HepG2 (cell line): ENCODE measurements around the gene HSDL1. TPM values are rescaled to one million over a fixed set of nuclear protein-coding genes. Genes with fewer than 3 reads are reported as not detected.

Source experiments
- CAMTA2 ChIP-seq: sonication (generic); formaldehyde crosslinking; IDR thresholded peaks from 2 replicates; pipeline ENCODE4 v1.4.0; 2020; ENCODE audit warnings: mild to moderate bottlenecking, missing genetic modification reagents, borderline replicate concordance
- FIP1L1 ChIP-seq: fragments of 200-400 bp; formaldehyde crosslinking; IDR thresholded peaks from 2 replicates; pipeline ENCODE4 v1.6.1; 2018; ENCODE audit warnings: low read depth, mild to moderate bottlenecking, low read length, moderate library complexity, borderline replicate concordance; ENCODE audit not compliant: insufficient read depth
- FOXA1 ChIP-seq, 2 experiments: fragments of 450-650 bp in 1 of 2; sonication (generic) in 1 of 2; formaldehyde crosslinking in 1 of 2; IDR thresholded peaks; 2 replicates each; pipeline versions ENCODE4 v1.4.0 to v1.6.1; 2016 to 2020; ENCODE audit warnings: missing genetic modification reagents in 1 of 2
- HES4 ChIP-seq: sonication (generic); formaldehyde crosslinking; IDR thresholded peaks from 2 replicates; pipeline ENCODE4 v1.9.0; 2021; ENCODE audit warnings: mild to moderate bottlenecking, missing genetic modification reagents, borderline replicate concordance
- MATR3 ChIP-seq: sonication (generic); formaldehyde crosslinking; IDR thresholded peaks from 2 replicates; pipeline ENCODE4 v1.4.0; 2020; ENCODE audit warnings: missing genetic modification reagents
- MIER3 ChIP-seq: IDR thresholded peaks from 2 replicates; pipeline ENCODE4 v1.6.1; 2016; ENCODE audit warnings: missing compliant biosample characterization, borderline replicate concordance
- MXI1 ChIP-seq: IDR thresholded peaks from 3 replicates; pipeline ENCODE4 v1.6.1; 2012; ENCODE audit warnings: low read depth, low read length, inconsistent platforms, borderline replicate concordance
- NR2F2 ChIP-seq: IDR thresholded peaks from 2 replicates; pipeline ENCODE4 v1.6.1; 2012; ENCODE audit warnings: low read depth, inconsistent platforms, borderline replicate concordance
- NR2F6 ChIP-seq, 2 experiments: IDR thresholded peaks; 2 replicates each; pipeline ENCODE4 v1.6.1; 2016; ENCODE audit warnings: antibody characterized with exemption in 1 of 2, mild to moderate bottlenecking in 1 of 2
- PAX8 ChIP-seq: sonication (generic); formaldehyde crosslinking; IDR thresholded peaks from 2 replicates; pipeline ENCODE4 v1.8.0; 2022; ENCODE audit warnings: mild to moderate bottlenecking, missing genetic modification reagents, borderline replicate concordance
- POGZ ChIP-seq: sonication (generic); formaldehyde crosslinking; IDR thresholded peaks from 2 replicates; pipeline ENCODE4 v1.4.0; 2020; ENCODE audit warnings: mild to moderate bottlenecking, missing genetic modification reagents
- RARA ChIP-seq: IDR thresholded peaks from 2 replicates; pipeline ENCODE4 v1.6.1; 2016; ENCODE audit warnings: missing genetic modification reagents, missing compliant biosample characterization
- RXRB ChIP-seq: IDR thresholded peaks from 2 replicates; pipeline ENCODE4 v1.6.1; 2016; ENCODE audit warnings: borderline replicate concordance, missing genetic modification reagents, missing compliant biosample characterization
- SALL1 ChIP-seq: sonication (generic); formaldehyde crosslinking; IDR thresholded peaks from 2 replicates; pipeline ENCODE4 v1.8.0; 2022; ENCODE audit warnings: mild to moderate bottlenecking, missing genetic modification reagents
- SRSF4 ChIP-seq: fragments of 200-400 bp; formaldehyde crosslinking; IDR thresholded peaks from one replicate; pipeline ENCODE4 v1.6.1; 2018; ENCODE audit warnings: mild to moderate bottlenecking, low read depth, low read length, moderate library complexity; ENCODE audit not compliant: poor library complexity, severe bottlenecking
- TARDBP ChIP-seq: sonication (generic); formaldehyde crosslinking; IDR thresholded peaks from 2 replicates; pipeline ENCODE4 v1.8.0; 2022; ENCODE audit warnings: mild to moderate bottlenecking, missing genetic modification reagents
- TCF12 ChIP-seq, 2 experiments: fragments of 450-650 bp in 1 of 2; sonication (generic) in 1 of 2; formaldehyde crosslinking in 1 of 2; IDR thresholded peaks; 2 replicates each; pipeline versions ENCODE4 v1.6.1 to v1.8.0; 2017 to 2022; ENCODE audit warnings: antibody characterized with exemption in 1 of 2, mild to moderate bottlenecking in 1 of 2, missing genetic modification reagents in 1 of 2, moderate library complexity in 1 of 2
- ZNF709 ChIP-seq: sonication (generic); formaldehyde crosslinking; IDR thresholded peaks from 2 replicates; pipeline ENCODE4 v1.5.0; 2020; ENCODE audit warnings: mild to moderate bottlenecking, missing genetic modification reagents
- ZNF879 ChIP-seq: sonication (generic); formaldehyde crosslinking; IDR thresholded peaks from 2 replicates; pipeline ENCODE4 v1.8.1; 2023; ENCODE audit warnings: missing genetic modification reagents
- ZSCAN31 ChIP-seq: sonication (generic); formaldehyde crosslinking; IDR thresholded peaks from 2 replicates; pipeline ENCODE4 v1.5.0; 2020; ENCODE audit warnings: low read depth, mild to moderate bottlenecking, missing genetic modification reagents
- polyA plus RNA-seq, 8 experiments: library from polyadenylated mRNA; depleted of rRNA in 3 of 8; stranded (reverse) in 7 of 8; unstranded in 1 of 8; fragments of >200 nt; fragmentation: Illumina TruSeq in 4 of 8; extraction: Trizol in 4 of 8; gene quantifications; 2 replicates each; pipeline versions ENCODE4 v1.2.1 to v1.2.3, GENCODE V29; 2011 to 2016; ENCODE audit warnings: low read depth in 4 of 8, missing spikeins in 1 of 8, mixed read lengths in 1 of 8; ENCODE audit not compliant: insufficient read depth in 1 of 8
- total RNA-seq, 5 experiments: library from RNA; depleted of rRNA; stranded (reverse); fragments of >200 nt; fragmentation: Illumina TruSeq; extraction: Trizol; gene quantifications; 2 replicates each; pipeline ENCODE4 v1.2.3, GENCODE V29; 2016; ENCODE audit warnings: low read depth in 1 of 5
- TF ChIP-seq, protein P1 (sequence below): sonication (generic); formaldehyde crosslinking; IDR thresholded peaks from 2 replicates; pipeline ENCODE4 v1.5.1; 2020; ENCODE audit warnings: mild to moderate bottlenecking, missing genetic modification reagents, moderate library complexity
- TF ChIP-seq, protein P2 (sequence below): sonication (generic); formaldehyde crosslinking; IDR thresholded peaks from 2 replicates; pipeline ENCODE4 v1.4.0; 2020; ENCODE audit warnings: missing genetic modification reagents
- TF ChIP-seq, protein P3 (sequence below): sonication (generic); formaldehyde crosslinking; IDR thresholded peaks from 2 replicates; pipeline ENCODE4 v1.8.0; 2022; ENCODE audit warnings: mild to moderate bottlenecking, missing genetic modification reagents, borderline replicate concordance
- TF ChIP-seq, protein P4 (sequence below): sonication (generic); formaldehyde crosslinking; conservative IDR thresholded peaks from 2 replicates; pipeline ENCODE4 v1.4.0; 2020; ENCODE audit warnings: missing genetic modification reagents

HSDL1 gene
- total and polyA plus RNA-seq, 2 of the 13 experiments (the other 11 are each of a cell fraction or from before 2014, with no cell fraction given) = 49.2 to 49.7 TPM

DNA sequence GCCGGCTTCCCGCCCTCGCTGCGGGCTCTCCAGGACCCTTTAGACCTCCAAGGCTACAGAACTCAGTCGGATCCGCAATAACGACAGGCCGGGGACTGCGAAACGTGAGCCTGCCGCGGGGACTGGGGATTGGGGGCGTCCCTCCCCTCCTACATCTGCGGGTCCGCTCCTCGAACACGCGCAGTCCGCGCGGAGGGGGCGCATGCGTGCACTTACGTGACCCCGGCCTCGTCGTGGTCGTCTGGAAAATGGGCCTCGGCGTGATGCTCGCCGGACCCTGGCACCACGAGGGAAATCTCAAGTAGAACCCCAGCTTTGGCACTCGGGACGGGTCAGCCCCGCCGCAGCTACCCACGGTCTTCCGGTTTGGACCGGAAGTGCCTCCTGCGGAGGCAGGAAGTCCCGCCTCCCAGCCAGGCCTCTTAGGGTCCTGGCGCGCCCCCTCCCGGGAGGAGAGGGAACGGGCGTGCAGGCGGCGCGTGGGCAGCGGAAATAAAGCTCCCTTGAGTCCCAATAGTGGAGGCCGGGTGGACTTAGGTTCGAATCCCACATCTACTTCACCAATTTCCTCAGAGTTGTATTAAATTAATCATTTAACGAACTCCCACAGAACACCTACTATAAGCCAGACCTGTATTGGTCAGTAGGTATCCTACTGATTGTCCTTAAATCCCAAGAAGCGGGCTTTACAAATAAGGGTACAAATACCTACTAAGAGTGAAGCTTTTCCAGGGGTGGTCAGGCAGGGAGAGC is 41.9 kb upstream of the HSDL1 start, which contains the start of gene TAF1C (continued):
- TF ChIP-seq, protein P1, sequence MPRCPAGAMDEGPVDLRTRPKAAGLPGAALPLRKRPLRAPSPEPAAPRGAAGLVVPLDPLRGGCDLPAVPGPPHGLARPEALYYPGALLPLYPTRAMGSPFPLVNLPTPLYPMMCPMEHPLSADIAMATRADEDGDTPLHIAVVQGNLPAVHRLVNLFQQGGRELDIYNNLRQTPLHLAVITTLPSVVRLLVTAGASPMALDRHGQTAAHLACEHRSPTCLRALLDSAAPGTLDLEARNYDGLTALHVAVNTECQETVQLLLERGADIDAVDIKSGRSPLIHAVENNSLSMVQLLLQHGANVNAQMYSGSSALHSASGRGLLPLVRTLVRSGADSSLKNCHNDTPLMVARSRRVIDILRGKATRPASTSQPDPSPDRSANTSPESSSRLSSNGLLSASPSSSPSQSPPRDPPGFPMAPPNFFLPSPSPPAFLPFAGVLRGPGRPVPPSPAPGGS = peak; percentile 75
- TF ChIP-seq ZSCAN31 (CRISPR knock-in tag) (peak; percentile 17), TARDBP (CRISPR knock-in tag) (peak; percentile 85), HES4 (peak; percentile 50; the same call in 1 of the 2 replicates), MIER3 (CRISPR knock-in tag) (peak; percentile 83; the same call in 1 of the 2 replicates), SRSF4 (no peak), MATR3 (no peak), ZNF709 (peak; percentile 88), POGZ (CRISPR knock-in tag) (peak; percentile 96), RXRB (CRISPR knock-in tag) (peak; percentile 58), NR2F6 (IDR thresholded peaks at IDR 0.05) (peak; percentile 27; the same call in 1 of the 2 replicates), NR2F6 (CRISPR knock-in tag; IDR thresholded peaks at IDR 0.05) (0 out of 2 replicates have a peak, but pooled peaks have one; percentile 48), FOXA1 (IDR thresholded peaks at IDR 0.05) (no peak), FOXA1 (CRISPR knock-in tag; IDR thresholded peaks at IDR 0.05) (peak; percentile 21; the same call in 1 of the 2 replicates), PAX8 (CRISPR knock-in tag) (no peak), ZNF879 (CRISPR knock-in tag) (peak; percentile 66; the same call in 1 of the 2 replicates), CAMTA2 (CRISPR knock-in tag) (peak; percentile 68; the same call in 1 of the 2 replicates), NR2F2 (no peak), SALL1 (peak; percentile 80), RARA (CRISPR knock-in tag) (peak; percentile 25; the same call in 1 of the 2 replicates), FIP1L1 (0 out of 2 replicates have a peak, but pooled peaks have one; percentile 53), TCF12 (IDR thresholded peaks at IDR 0.05) (no peak), TCF12 (CRISPR knock-in tag; IDR thresholded peaks at IDR 0.05) (0 out of 2 replicates have a peak, but pooled peaks have one; percentile 33), MXI1 (peak; percentile 85; the same call in 1 of the 3 replicates)
- TF ChIP-seq, protein P2, sequence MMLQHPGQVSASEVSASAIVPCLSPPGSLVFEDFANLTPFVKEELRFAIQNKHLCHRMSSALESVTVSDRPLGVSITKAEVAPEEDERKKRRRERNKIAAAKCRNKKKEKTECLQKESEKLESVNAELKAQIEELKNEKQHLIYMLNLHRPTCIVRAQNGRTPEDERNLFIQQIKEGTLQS (CRISPR knock-in tag) = peak; percentile 31; the same call in 1 of the 2 replicates
- TF ChIP-seq, protein P3, sequence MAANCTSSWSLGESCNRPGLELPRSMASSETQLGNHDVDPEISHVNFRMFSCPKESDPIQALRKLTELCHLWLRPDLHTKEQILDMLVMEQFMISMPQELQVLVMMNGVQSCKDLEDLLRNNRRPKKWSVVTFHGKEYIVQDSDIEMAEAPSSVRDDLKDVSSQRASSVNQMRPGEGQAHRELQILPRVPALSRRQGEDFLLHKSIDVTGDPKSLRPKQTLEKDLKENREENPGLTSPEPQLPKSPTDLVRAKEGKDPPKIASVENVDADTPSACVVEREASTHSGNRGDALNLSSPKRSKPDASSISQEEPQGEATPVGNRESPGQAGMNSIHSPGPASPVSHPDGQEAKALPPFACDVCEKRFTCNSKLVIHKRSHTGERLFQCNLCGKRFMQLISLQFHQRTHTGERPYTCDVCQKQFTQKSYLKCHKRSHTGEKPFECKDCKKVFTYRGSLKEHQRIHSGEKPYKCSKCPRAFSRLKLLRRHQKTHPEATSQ (CRISPR knock-in tag) = peak; percentile 95; the same call in 1 of the 2 replicates
- TF ChIP-seq, protein P4, sequence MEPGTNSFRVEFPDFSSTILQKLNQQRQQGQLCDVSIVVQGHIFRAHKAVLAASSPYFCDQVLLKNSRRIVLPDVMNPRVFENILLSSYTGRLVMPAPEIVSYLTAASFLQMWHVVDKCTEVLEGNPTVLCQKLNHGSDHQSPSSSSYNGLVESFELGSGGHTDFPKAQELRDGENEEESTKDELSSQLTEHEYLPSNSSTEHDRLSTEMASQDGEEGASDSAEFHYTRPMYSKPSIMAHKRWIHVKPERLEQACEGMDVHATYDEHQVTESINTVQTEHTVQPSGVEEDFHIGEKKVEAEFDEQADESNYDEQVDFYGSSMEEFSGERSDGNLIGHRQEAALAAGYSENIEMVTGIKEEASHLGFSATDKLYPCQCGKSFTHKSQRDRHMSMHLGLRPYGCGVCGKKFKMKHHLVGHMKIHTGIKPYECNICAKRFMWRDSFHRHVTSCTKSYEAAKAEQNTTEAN (CRISPR knock-in tag) = peak; percentile 63; the same call in 1 of the 2 replicates
